GM21515 (cell line): ENCODE data around the gene SLAMF6.
A peak's percentile ranks its signal among the peaks of the same experiment; 100 is the strongest.
"Not testable (repeated sequence)": the region's sequence is repeated elsewhere in the genome, so short reads cannot be mapped to it uniquely, and the experiment has no call there.

Experiments
- ATAC-seq: cut with Tn5 transposase; IDR thresholded peaks from one replicate; pipeline ENCODE4 v1.9.1; 2021; ENCODE audit not compliant: unreplicated experiment

SLAMF6 gene

DNA sequence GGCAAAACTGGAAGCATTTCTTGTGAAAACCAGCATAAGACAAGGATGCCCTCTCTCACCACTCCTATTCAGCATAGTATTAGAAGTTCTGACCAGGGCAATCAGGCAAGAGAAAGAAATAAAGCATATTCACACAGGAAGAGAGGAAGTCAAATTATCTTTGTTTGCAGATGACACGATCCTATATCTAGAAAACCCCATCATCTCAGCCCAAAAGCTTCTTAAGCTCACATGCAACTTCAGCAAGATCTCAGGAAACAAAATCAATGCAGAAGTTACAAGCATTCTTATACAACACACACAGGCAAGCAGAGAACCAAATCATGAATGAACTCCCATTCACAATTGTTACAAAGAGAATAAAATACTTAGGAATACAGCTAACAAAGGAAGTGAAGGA is 7.1 kb downstream of the SLAMF6 start:
- not testable (repeated sequence) for ATAC-seq

DNA sequence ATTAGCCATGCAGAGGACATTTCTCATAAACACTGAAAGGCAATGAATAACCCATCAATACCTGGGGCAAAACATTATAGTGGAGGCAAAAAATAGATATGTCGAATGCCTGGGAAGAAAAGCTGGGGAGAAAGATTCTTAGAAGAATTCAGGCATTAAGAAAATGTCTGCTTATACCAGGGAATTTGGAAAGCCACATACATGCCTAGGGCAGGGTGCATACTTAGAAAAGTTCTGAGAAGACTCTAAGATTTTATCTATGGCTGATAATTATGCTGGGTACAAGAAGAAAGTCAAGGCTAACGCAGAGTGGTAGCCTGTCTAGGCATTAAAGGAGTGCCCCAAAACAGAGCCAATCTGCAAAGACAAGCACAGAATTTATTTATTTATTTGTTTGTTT is 18.4 kb downstream of the SLAMF6 start:
- ATAC-seq = no peak

DNA sequence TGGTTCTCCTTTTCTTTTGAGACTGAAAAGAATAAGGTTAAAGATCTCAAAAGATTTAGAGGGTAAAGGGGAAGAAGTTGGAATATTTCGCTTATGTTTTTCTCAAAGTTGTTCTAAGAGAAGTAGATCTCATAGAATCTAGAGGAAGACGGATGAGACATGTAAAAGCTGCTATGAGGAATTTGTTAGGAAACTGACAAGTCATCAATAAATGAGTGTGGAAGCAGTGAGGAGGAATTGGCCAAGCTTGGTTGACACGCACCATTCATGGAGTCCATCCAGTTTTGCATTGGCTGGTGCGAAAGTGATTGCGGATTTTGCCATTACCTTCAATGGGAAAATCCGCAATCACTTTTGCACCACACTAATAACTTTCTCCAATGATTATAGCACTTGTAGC is 20.0 kb downstream of the SLAMF6 start:
- no peak for ATAC-seq

DNA sequence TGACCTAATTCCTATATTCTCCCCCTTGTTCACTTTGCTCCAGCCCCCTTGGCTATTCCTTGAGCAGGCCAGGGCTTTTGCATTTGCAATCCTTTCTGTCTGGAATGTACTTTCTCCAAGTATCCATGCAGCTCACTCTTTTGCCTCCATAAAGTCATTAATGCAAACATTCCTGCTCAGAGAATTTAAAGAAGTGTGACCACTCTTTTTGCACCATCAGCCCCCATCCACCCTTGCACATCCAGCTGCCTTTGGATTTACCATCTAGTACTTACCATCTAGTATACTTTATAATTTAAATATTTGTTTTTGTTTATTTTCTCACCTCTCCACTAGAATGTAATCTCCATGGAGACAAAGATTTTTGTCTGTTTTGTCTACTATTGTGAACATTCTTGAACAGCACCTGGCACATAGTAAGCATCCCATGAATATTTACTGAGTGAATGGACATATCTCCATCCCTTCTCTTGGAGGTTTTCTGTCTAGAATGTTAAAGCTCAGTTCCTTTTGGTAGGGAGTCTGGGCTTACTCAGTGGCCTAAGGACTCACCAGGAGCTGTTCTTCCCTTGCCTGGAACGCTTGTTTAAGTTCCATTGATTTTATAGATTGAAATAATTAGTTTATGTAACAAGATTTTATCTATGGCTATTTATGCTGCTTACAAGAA is 22.6 kb downstream of the SLAMF6 start:
- no peak for ATAC-seq

DNA sequence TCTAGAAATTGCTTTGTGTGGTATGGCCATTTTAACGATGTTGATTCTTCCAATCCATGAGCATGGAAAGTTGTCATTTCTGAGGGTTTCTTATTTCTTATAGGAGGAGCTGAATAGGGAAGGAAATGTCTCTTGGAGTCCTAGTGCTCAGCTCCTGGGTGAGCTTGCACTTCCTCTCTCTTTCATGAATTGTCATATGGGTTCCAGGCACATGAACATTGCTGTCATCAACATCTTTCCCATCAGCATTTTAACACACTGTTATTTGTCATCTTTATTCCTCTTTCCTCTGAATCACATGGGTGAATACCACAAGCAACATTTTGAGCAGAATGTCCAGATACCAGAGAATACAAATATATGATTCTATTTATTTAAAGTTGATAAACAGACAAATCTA is 23.4 kb downstream of the SLAMF6 start:
- ATAC-seq = no peak

DNA sequence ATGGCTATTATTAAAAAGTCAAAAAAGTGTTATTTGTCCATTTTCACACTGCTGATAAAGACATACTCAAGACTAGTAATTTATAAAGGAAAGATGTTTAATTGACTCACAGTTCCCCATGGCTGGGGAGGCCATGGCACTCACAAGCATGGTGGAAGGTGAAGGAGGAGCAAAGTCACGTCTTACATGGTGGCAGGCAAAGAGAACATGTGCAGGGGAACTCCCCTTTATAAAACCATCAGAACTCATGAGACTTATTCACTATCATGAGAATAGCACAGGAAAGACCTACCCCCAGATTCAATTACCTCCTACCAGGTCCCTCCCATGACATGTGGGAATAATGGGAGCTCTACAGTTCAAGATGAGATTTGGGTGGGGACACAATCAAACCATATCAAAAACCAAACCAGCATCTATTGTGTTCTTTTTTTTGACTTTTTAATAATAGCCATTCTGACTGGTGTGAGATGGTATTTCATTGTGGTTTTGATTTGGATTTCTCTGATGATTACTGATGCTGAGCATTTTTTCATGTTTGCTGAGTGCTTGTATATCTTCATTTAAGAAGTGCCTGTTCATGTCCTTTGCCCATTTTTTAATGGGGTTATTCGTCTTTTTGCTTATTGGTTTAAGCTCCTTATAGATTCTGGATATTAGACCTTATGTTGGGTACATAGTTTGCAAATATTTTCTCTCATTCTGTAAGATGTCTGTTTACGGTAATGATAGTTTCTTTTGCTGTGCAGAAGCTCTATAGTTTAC is 24.6 kb downstream of the SLAMF6 start:
- not testable (repeated sequence) for ATAC-seq

DNA sequence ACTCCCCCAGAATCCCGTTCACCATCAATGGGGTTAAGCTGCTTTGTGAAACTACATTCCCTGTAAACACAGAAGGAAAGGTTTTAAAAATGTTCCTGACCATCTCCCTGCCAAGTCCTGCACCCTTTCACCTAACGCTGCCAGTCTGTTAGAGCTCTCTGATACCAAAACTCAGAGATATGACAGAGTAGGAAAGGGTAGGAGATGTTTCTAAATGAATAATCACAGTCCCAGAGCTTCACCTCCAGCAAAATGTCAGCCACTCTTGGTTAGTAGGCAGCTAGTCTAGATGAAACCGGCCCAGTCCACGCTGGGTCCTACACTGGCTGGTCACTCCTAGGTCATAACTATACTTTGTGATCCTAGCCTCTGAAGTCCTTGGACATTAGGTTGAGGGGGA is 26.7 kb downstream of the SLAMF6 start:
- ATAC-seq = no peak

DNA sequence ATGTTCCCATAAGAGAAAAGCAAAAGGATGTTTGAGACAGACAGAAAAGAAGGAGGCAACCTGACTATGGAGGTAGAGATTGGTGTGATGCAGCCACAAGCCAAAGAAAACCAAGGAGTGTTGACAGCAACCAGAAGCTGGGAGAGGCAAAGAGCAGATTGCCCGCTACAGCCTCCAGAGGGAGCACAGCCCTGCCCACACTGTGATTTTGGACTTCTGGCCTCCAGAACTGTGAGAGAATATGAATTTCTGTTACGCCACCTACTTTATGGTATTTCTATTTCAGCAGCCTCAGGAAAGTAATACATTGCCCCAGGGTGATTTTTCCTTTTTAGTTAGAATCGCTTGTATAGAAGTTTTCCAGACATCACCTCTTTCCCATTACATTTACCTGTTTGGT is 28.4 kb downstream of the SLAMF6 start:
- ATAC-seq = no peak

DNA sequence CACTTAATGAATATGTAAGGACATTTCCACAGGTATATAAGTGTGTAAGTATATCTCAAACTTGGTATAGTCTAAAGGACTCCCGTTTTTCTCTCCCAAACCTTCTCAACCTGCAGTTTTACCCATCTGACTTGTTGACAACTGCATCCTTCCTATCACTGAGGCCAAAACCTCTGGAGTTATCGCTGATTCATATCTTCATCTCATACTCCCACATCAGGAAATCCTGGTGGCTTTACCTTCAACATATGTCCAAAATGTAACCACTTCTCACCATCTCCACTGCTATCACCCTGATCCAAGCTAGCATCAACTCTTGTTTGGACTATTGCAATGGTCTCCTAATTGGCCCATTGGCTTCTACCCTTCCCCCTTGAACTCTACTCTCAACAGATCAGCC is 30.4 kb downstream of the SLAMF6 start:
- ATAC-seq = no peak

DNA sequence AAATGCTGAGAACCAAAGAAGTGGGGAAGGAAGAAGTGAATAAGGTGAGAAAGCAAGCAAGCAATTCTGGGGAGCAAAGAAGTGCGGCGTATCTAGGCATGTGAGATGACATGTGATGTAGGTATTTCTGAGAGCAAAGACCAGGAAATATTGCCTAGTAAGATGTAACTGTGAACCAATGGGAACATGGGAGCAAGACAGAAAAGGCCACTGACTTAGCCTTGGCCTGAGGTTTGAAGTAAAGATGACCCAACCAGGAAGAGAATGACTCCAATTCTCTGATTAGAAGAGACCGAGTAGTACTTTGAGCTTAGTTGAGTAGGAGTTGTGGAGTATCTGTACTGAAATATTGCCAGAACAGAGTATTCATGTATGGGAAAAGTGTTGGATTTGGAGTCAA is 31.1 kb downstream of the SLAMF6 start:
- ATAC-seq = no peak

DNA sequence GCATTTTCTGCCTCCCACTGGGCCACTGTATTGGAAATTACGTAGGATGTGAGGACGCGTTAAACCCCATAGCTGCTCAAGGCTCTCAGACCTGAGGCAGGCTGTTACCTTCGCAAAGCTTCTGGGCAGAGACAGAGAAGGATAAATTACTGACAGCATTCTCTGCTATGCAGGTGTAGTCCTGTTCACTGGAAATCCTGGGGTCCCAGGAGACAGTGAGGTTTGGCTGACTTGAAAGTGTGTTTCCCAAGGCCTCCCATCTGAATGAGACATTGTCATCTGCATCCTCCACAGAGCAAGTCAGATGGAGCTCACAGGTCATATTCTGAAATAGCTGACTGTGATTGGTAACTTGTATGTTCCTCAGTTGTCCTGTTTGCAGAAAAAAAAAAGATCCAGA is 32.0 kb downstream of the SLAMF6 start:
- no peak for ATAC-seq

DNA sequence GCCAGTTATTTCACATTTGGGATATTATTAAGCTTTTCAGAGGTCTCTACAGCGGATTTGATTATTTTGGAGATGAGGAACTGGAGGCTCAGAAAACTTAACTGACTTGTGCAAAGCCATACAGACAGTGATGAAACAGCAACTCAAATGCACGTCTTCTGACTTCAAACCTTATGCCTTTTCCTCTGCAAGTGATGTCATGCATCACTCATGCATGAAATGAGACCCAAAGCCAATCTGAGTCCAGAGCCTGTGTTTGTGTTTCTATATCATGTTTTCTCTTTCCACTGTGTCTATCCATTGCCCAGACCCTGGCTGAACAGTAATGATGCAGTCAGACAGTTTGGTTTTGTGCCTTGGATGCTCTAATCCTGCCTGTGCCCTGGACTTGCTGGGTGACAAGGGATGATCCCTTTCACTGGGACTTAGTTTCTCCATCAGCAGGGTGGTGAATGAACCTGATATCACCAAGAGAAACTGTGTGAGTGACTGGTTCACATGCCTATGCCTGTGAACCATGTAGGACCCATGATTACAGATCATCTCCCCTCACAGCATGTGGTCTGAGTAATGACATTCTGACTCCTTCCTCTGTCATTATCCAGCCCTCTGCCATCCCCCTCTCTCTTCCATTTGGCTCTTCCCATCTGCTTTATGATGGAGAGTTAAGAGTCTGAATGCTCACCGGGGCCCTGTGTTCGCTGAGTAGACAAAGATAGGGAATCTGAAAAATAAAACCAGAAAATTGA is 33.4 kb downstream of the SLAMF6 start:
- ATAC-seq = no peak

DNA sequence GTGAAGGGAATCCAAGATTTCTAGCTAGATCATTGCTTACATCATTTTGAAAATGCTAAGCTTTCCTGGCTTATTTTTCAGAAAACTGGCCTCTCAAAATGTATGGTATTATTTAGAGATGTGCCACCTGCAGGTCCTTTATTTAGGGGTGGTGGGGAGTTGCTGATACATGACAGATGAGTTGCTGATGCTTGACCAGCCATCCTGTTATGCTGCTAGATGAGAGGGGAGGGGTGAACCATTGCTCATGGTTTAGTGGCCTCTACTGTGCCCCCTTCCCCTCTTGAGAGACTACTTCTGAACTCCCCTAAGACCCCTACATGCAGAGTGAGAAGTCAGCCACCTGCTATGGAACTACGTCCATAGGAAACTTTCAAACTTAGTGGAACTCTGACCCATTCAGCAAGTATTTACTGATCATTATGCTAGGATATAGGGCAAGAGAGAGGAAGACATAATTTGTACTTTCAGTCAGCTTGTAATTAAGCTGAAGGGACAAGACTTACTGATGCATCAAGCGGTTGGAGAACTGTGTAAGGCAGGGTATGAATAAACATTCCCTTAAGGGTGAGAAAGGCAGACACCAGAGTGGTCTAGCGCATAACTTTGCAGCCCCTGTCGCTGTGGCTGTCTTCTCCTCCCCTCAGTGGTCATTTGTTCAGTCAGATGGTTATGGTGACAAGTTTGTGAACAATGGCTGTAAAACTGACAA is 34.6 kb downstream of the SLAMF6 start:
- ATAC-seq = no peak

DNA sequence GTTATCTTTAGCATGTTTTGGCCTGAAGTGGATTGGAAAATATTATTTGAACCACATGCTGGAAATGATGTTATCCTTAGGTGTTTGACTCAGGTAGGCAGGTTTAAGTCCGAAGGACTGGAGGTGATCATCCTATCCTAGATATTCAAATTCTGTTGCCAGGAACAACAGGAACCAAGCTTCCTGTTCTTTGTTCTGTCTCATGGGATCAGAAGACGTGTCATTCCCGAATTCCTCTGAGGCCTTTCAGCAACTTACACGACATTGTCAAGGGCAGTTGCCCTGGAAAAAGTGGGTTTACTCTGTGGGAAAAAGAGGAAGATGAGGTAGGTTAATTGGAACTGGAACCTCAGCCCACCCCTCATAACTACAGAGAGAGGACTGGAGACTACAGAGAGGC is 36.6 kb downstream of the SLAMF6 start:
- ATAC-seq = no peak

DNA sequence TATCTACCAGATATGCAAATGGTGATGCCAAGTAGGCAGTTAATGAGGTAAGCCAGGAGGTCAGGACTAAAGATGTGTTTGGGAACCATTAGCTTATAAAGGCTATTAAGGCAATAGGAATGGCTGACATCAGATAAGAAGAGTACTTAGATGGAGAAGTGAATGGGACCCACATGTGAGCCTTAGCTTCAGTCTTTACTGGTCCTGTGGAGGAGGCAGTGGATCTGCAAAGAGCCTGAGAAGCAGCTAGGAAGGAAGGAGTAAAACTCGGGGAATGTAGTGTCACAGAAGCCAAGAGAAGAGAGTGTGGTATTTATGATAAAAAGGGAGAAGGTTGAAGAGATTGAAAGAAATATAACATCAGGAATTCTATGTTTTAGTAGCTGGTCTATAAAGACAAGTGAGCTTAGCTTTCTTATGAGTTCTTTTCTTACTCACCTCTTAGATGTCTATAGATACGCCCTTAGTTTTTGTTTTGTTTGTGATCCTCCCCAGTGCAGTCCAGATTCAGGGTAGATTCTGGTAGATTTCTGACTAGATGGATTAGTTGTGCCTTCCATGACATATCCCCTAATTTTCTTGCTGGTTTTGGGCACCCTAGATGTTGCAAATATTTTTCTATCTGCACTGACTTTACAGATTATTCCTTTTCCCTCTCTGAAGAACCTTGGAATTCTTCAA is 39.4 kb downstream of the SLAMF6 start:
- no peak for ATAC-seq

DNA sequence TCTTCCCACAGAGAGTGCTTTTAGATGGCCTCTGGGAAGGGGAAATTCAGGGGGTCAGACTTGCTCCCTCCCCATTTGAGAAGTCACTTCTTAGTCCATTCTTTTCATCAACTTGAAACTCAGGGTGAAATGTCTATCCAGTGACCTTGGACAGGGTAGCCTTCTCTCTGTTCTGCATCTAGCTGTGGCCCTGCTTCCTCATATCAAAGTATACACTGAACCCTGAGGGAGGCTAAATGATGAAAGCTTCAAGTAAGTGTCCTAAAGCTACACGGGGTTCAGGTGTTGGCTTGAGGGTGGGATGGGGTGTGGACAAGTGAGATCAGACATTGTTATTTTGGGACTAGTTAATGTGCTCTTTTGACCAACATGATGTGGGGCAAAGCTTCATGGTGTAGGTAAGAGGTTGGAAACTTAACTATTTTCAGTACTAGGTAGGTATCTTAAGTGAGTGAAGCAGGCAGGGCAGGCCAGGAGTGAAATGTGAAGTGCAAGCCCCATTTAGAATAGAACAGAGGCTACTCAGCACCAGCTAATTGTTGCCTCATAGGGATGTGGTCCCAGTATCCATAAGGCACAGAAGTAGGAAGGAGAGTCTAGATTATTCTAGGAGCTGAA is 41.0 kb downstream of the SLAMF6 start:
- no peak for ATAC-seq

DNA sequence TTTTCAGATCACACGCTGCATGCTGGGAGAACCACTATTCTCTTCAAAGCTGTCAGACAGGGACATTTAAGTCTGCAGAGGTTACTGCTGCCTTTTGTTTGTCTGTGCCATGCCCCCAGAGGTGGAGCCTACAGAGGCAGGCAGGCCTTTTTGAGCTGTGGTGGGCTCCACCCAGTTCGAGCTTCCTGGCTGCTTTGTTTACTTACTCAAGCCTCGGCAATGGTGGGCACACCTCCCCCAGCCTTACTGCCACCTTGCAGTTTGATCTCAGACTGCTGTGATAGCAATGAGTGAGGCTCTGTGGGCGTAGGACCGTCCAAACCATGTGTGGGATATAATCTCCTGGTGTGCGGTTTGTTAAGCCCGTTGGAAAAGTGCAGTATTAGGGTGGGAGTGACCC is 42.3 kb downstream of the SLAMF6 start:
- ATAC-seq = not testable (repeated sequence)

DNA sequence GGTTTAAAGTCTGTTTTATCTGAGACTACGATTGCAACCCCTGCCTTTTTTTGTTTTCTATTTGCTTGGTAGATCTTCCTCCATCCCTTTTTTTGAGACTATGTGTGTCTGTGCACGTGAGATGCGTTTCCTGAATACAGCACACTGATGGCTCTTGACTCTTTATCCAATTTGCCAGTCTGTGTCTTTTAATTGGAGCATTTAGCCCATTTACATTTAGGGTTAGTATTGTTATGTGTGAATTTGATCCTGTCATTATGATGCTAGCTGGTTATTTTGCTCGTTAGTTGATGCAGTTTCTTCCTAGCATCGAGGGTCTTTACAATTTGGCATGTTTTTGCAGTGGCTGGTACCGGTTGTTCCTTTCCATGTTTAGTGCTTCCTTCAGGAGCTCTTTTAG is 44.0 kb downstream of the SLAMF6 start:
- not testable (repeated sequence) for ATAC-seq

DNA sequence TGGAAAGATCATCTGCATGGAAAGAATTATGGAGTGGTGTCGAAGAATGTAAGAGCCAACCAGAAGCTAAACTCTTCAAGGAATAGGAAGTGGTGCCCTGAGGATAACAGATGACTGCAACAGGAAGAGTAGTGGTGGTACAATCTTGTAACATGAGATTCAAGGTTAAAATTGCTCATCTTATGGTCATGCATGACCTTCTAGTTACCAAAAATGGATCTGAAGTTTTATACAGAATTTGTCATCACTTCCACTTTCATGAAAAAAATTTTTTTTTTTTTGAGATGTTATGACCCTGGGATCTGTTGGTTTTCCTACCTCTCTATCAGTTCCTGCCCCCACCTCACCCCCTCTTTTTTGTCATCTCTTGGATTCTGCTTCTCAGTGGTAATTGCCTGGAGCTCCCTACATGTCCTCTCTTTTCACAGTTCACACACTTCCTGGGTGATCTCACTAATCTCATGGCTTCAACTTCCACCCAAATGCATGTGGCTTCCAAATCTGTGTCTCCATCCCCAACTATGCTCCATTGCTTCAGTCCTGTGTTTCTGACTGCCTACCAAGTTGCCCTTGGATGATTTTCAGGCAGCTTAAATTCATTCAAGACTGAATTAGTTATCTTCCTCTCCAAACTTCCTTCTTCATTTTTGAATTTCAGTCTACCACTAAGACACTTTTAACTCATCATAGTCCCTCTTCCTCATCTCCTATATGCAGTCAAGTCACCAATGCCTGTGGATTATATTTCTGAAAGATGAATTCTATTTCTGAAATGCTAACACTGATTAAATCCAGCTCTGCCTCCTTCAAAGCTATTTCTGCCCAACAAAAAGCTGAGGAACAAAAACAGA is 48.4 kb downstream of the SLAMF6 start:
- peak; percentile 64 for ATAC-seq
